ENCODE measurements around the gene C2orf49.

- TF ChIP-seq CEBPB (IDR thresholded peaks at IDR 0.05; ENCODE audit: borderline replicate concordance in 1 of 2, low read depth in 2 of 2, low read length in 2 of 2) (no peak), CTCF (IDR thresholded peaks at IDR 0.05 in 2 of 3, conservative IDR thresholded peaks at IDR 0.05 in 1 of 3; ENCODE audit: control insufficient read depth in 2 of 3, extremely low read depth in 1 of 3, insufficient read depth in 1 of 3, low read depth in 3 of 3, low read length in 3 of 3) (no peak), TARDBP (IDR thresholded peaks at IDR 0.05; ENCODE audit: borderline replicate concordance) (no peak), CHD4 (IDR thresholded peaks at IDR 0.05) (no peak), SUZ12 (IDR thresholded peaks at IDR 0.05; ENCODE audit: unreplicated experiment) (no peak), E2F4 (IDR thresholded peaks at IDR 0.05; ENCODE audit: low read depth, low read length) (no peak), GABPA (IDR thresholded peaks at IDR 0.05; ENCODE audit: low read depth) (no peak), RAD21 (IDR thresholded peaks at IDR 0.05; ENCODE audit: insufficient read depth, low read depth, low read length) (no peak)
These were observed 12.6 kb upstream of the C2orf49 start for GRCh38 chr2:105324732-105325131.

Data from GM12878 (cell line).